ENCODE results near the gene RNF149. TPM values are rescaled to one million over a fixed set of nuclear protein-coding genes. Genes with fewer than 3 reads are reported as not detected.

RNF149 gene
- total and polyA plus RNA-seq, 9 of the 15 experiments (the other 6 are each of a cell fraction or from before 2014, with no cell fraction given), result 9.0 to 31.5 (median 22.8) TPM

GRCh38 chr2:101308432-101309210 is at the start of gene RNF149 (continued):
- no peak for TF ChIP-seq C11orf30 (IDR thresholded peaks at IDR 0.05; ENCODE audit: low read depth)
- no peak for TF ChIP-seq SIN3A (IDR thresholded peaks at IDR 0.05; ENCODE audit: borderline replicate concordance in 2 of 2, control insufficient read depth in 1 of 2, low read depth in 2 of 2, low read length in 2 of 2)
- peak; percentile 100 for TF ChIP-seq CEBPB (tag; IDR thresholded peaks at IDR 0.05)
- no peak for TF ChIP-seq PTRF (tag; IDR thresholded peaks at IDR 0.05)
- TF ChIP-seq CREB1 (IDR thresholded peaks at IDR 0.05), result no peak; the same call in none of the 2 replicates
- 0 out of 2 replicates have a peak, but pooled peaks have one; percentile 31 for TF ChIP-seq CREB1 (CRISPR knock-in tag; IDR thresholded peaks at IDR 0.05)
- peak; percentile 34 for TF ChIP-seq ZNF384 (IDR thresholded peaks at IDR 0.05; ENCODE audit: low read depth, low read length)
- TF ChIP-seq RNF2 (IDR thresholded peaks at IDR 0.05), result peak; percentile 53
- no peak for TF ChIP-seq KDM1A (IDR thresholded peaks at IDR 0.05)
- no peak; the same call in 1 of the 2 replicates for TF ChIP-seq ZNF282 (CRISPR knock-in tag; IDR thresholded peaks at IDR 0.05)
- no peak for TF ChIP-seq NR0B1 (IDR thresholded peaks at IDR 0.05; ENCODE audit: partially characterized antibody)
- peak; percentile 59; the same call in 1 of the 2 replicates for TF ChIP-seq ZNF232 (CRISPR knock-in tag; IDR thresholded peaks at IDR 0.05)
- no peak for TF ChIP-seq ZNF263 (CRISPR knock-in tag; IDR thresholded peaks at IDR 0.05; ENCODE audit: borderline replicate concordance)
- peak; percentile 27; the same call in 1 of the 2 replicates for TF ChIP-seq CBFA2T3 (IDR thresholded peaks at IDR 0.05)
- peak; percentile 70; the same call in 1 of the 2 replicates for TF ChIP-seq POLR2H (tag; IDR thresholded peaks at IDR 0.05; ENCODE audit: low read depth)
- no peak for TF ChIP-seq SAP30 (IDR thresholded peaks at IDR 0.05; ENCODE audit: borderline replicate concordance, insufficient read depth, low read depth, low read length, poor library complexity, severe bottlenecking)
- no peak for TF ChIP-seq PHB (CRISPR knock-in tag; IDR thresholded peaks at IDR 0.05)
- peak; percentile 73; the same call in 1 of the 2 replicates for TF ChIP-seq ARID4B (CRISPR knock-in tag; IDR thresholded peaks at IDR 0.05)
- peak; percentile 26 to 51; a peak in 1 of 4 replicates for TF ChIP-seq MNT (conservative IDR thresholded peaks at IDR 0.05)
- peak; percentile 60 for TF ChIP-seq CREM (IDR thresholded peaks at IDR 0.05; ENCODE audit: low read depth)
- 0 out of 2 replicates have a peak, but pooled peaks have one; percentile 19 for TF ChIP-seq NFIX (CRISPR knock-in tag; IDR thresholded peaks at IDR 0.05; ENCODE audit: low read depth)
